SK-N-SH treated with all-trans-retinoic acid at 6 μM for 48 hours (cell line): ENCODE measurements around the gene LIN7A.

Experiments used
- CREB5 ChIP-seq: fragments of 250-450 bp; sonication (Bioruptor Pico); IDR thresholded peaks from 2 replicates; pipeline ENCODE4 v1.5.1; 2020; ENCODE audit warnings: low read depth, mild to moderate bottlenecking, moderate library complexity
- TOX ChIP-seq: fragments of 250-450 bp; sonication (Bioruptor Pico); IDR thresholded peaks from 2 replicates; pipeline ENCODE4 v1.8.0; 2021; ENCODE audit warnings: mild to moderate bottlenecking, moderate library complexity, borderline replicate concordance

DNA sequence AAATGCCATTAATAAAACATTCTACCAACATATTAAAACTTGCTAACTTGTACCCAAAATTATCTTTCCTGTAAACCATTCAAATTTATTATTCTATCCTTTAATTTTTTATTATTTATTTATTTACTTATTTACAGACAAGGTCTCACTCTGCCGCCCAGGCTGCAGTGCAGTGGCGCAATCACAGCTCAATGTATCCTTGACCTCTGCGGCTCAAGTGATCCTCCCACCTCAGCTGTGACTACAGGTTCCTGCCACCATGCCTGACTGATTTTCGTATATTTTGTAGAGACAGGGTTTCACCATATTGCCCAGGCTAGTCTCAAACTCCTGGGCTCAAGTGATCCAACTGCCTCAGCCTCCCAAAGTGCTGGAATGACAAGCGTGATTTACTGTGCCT lies 20.4 kb upstream of the LIN7A start:
- TF ChIP-seq CREB5 (CRISPR knock-in tag) (no peak), TOX (CRISPR knock-in tag) (no peak)
